ENCODE data around the gene ADGRE2.

- TF ChIP-seq CTCF (IDR thresholded peaks at IDR 0.05) (no peak), POLR2AphosphoS5 (IDR thresholded peaks at IDR 0.05; ENCODE audit: low read depth, low read length) (no peak), SIN3A (IDR thresholded peaks at IDR 0.05; ENCODE audit: borderline replicate concordance, insufficient read depth, low read depth, low read length) (no peak), REST (IDR thresholded peaks at IDR 0.05; ENCODE audit: insufficient read depth in 1 of 2, low read depth in 2 of 2, low read length in 1 of 2) (no peak)
Observed at GRCh38 chr19:14700711-14701375, 77.5 kb downstream of the ADGRE2 start.

All from Panc1 (cell line).